ENCODE results near the gene PIBF1. TPM values are rescaled to one million over a fixed set of nuclear protein-coding genes. Genes with fewer than 3 reads are reported as not detected.

The PIBF1 gene
- total and polyA plus RNA-seq, 5 donors = 10.5 to 17.7 (median 12.4) TPM

- intact Hi-C loops (cut with DNase I) = no loop called here
- Histone ChIP-seq H3K9me3 (ENCODE audit: control insufficient read depth, low read length) (no peaks in the 10 kb centered on the region), H3K27me3 (ENCODE audit: control insufficient read depth, insufficient read depth) (no peaks in the 10 kb centered on the region), H3K4me3 (ENCODE audit: low read length) (no peak overlapping the region), H3K4me1 (ENCODE audit: control insufficient read depth, insufficient read depth, low read length) (no peaks in the 10 kb centered on the region), H3K27ac (ENCODE audit: low read length) (no peak overlapping the region)
- no peak for DNase-seq
- 91% methylated on average over 6 of the region's 6 CpGs for WGBS
- no peak for ATAC-seq
Observed at GRCh38 chr13:73061473-73061872, 279.5 kb downstream of the PIBF1 start.

GRCh38 chr13:73061876-73062275 lies 279.9 kb downstream of the PIBF1 start:
- Histone ChIP-seq H3K4me3 (ENCODE audit: low read length) (no peak overlapping the region), H3K27ac (ENCODE audit: low read length) (no peak overlapping the region), H3K4me1 (ENCODE audit: control insufficient read depth, insufficient read depth, low read length) (no peaks in the 10 kb centered on the region), H3K27me3 (ENCODE audit: control insufficient read depth, insufficient read depth) (no peaks in the 10 kb centered on the region), H3K9me3 (ENCODE audit: control insufficient read depth, low read length) (no peaks in the 10 kb centered on the region)
- intact Hi-C loops (cut with DNase I) = no loop called here
- ATAC-seq (no peak), DNase-seq (no peak)
- 85% methylated on average over 9 of the region's 9 CpGs for WGBS

- WGBS = 96% methylated on average over 13 of the region's 13 CpGs
- Histone ChIP-seq H3K4me3 (ENCODE audit: low read length) (no peak overlapping the region), H3K27ac (ENCODE audit: low read length) (no peak overlapping the region), H3K4me1 (ENCODE audit: control insufficient read depth, insufficient read depth, low read length) (no peaks in the 10 kb centered on the region), H3K9me3 (ENCODE audit: control insufficient read depth, low read length) (no peaks in the 10 kb centered on the region), H3K27me3 (ENCODE audit: control insufficient read depth, insufficient read depth) (no peaks in the 10 kb centered on the region)
- intact Hi-C loops (cut with DNase I) = no loop called here
- no peak for DNase-seq
- ATAC-seq = no peak
Observed at GRCh38 chr13:73062468-73062867, 280.5 kb downstream of the PIBF1 start.

GRCh38 chr13:73063166-73063565 lies 281.2 kb downstream of the PIBF1 start:
- WGBS = 91% methylated on average over 3 of the region's 3 CpGs
- H3K27ac ChIP-seq (ENCODE audit: low read length) = no peak overlapping the region
- intact Hi-C loops (cut with DNase I) = no loop called here
- no peak for ATAC-seq
- no peak overlapping the region for H3K4me3 ChIP-seq (ENCODE audit: low read length)
- H3K4me1 ChIP-seq (ENCODE audit: control insufficient read depth, insufficient read depth, low read length) = no peaks in the 10 kb centered on the region
- H3K27me3 ChIP-seq (ENCODE audit: control insufficient read depth, insufficient read depth) = no peaks in the 10 kb centered on the region
- no peak for DNase-seq
- no peaks in the 10 kb centered on the region for H3K9me3 ChIP-seq (ENCODE audit: control insufficient read depth, low read length)

- Histone ChIP-seq H3K27ac (ENCODE audit: low read length) (no peak overlapping the region), H3K4me1 (ENCODE audit: control insufficient read depth, insufficient read depth, low read length) (no peaks in the 10 kb centered on the region), H3K9me3 (ENCODE audit: control insufficient read depth, low read length) (no peaks in the 10 kb centered on the region), H3K27me3 (ENCODE audit: control insufficient read depth, insufficient read depth) (no peaks in the 10 kb centered on the region), H3K4me3 (ENCODE audit: low read length) (no peak overlapping the region)
- WGBS = 56% methylated on average over 2 of the region's 2 CpGs
- intact Hi-C loops (cut with DNase I) = no loop called here
- ATAC-seq (no peak), DNase-seq (no peak)
Observed at GRCh38 chr13:73065036-73065435, 283.1 kb downstream of the PIBF1 start.

GRCh38 chr13:73065665-73066340 lies 283.9 kb downstream of the PIBF1 start:
- H3K9me3 ChIP-seq (ENCODE audit: control insufficient read depth, low read length) = no peaks in the 10 kb centered on the region
- H3K27me3 ChIP-seq (ENCODE audit: control insufficient read depth, insufficient read depth) = no peaks in the 10 kb centered on the region
- 92% methylated on average over 7 of the region's 7 CpGs for WGBS
- H3K4me3 ChIP-seq (ENCODE audit: low read length) = no peak overlapping the region
- no peaks in the 10 kb centered on the region for H3K4me1 ChIP-seq (ENCODE audit: control insufficient read depth, insufficient read depth, low read length)
- ATAC-seq (no peak), DNase-seq (no peak)
- intact Hi-C loops (cut with DNase I) = no loop called here
- no peak overlapping the region for H3K27ac ChIP-seq (ENCODE audit: low read length)

Other genes with a start within 250 kb of the PIBF1 start
- gene MZT1, start 54.5 kb upstream of the PIBF1 start, total RNA-seq = 1 to 10 TPM; 6.6 to 8.2 (median 7.4) TPM
- 7.5 TPM for gene MZT1, start 54.5 kb upstream of the PIBF1 start, polyA plus RNA-seq
- gene BORA, start 54.2 kb upstream of the PIBF1 start, total RNA-seq = 1 to 10 TPM in 2 of 4 donors, under 1 TPM in 2; 0.54 to 1.4 (median 1.0) TPM
- gene BORA, start 54.2 kb upstream of the PIBF1 start, polyA plus RNA-seq = 0.70 TPM
- gene DIS3, start 233 bp upstream of the PIBF1 start, total RNA-seq = 10 to 100 TPM; 15.2 to 16.7 (median 15.6) TPM
- gene DIS3, start 233 bp upstream of the PIBF1 start, polyA plus RNA-seq = 5.3 TPM

Measured in right cardiac atrium (tissue), 5 donors.